GM23338 (cell line): ENCODE measurements around the gene LRRN1.

Experiments used
- CTCF ChIP-seq, 2 experiments: fragments of 200-600 bp in 1 of 2; sonication (generic) in 1 of 2; conservative IDR thresholded peaks; 2 replicates each; pipeline versions ENCODE4 v1.5.1 to v1.6.1; 2016 to 2017; ENCODE audit warnings: antibody characterized with exemption in 2 of 2, low read depth in 2 of 2, mild to moderate bottlenecking in 2 of 2, moderate library complexity in 1 of 2
- POLR2AphosphoS5 ChIP-seq: IDR thresholded peaks from 2 replicates; pipeline ENCODE4 v1.6.1; 2016; ENCODE audit warnings: antibody characterized with exemption, low read depth

- no peak for TF ChIP-seq POLR2AphosphoS5
- no peak for TF ChIP-seq CTCF (conservative IDR thresholded peaks at IDR 0.05; ENCODE audit: low read depth in 2 of 2)
These were observed 16.0 kb upstream of the LRRN1 start for GRCh38 chr3:3783210-3783609.
